Stimulated activated CD4-positive, alpha-beta T cell treated with anti-CD3 and anti-CD28 coated beads, Interleukin-12 subunit alpha, Interleukin-12 subunit beta, amount 100 ng/mL, for 24 hours (primary cell): ENCODE results near the gene CAMTA1.
A peak's percentile ranks its signal among the peaks of the same experiment; 100 is the strongest.

Experiments used
- DNase-seq, 2 experiments: peaks; one replicate each; pipeline ENCODE4 v3.0.0-alpha.2; 2020; ENCODE audit warnings: low read depth in 2 of 2

CAMTA1 gene

GRCh38 chr1:7721940-7722669 lies 936.9 kb downstream of the CAMTA1 start:
- no peak for DNase-seq

- no peak for DNase-seq
These were observed 937.4 kb downstream of the CAMTA1 start for GRCh38 chr1:7722670-7723012.

GRCh38 chr1:7726623-7727022 lies 941.4 kb downstream of the CAMTA1 start:
- DNase-seq: no peak

GRCh38 chr1:7727809-7728471 lies 942.7 kb downstream of the CAMTA1 start:
- DNase-seq: no peak

- no peak for DNase-seq
These were observed 944.5 kb downstream of the CAMTA1 start for GRCh38 chr1:7729761-7730160.

- DNase-seq: no peak
These were observed 947.1 kb downstream of the CAMTA1 start for GRCh38 chr1:7732331-7732730.

GRCh38 chr1:7733276-7733675 lies 948.0 kb downstream of the CAMTA1 start:
- no peak for DNase-seq

- DNase-seq: no peak
These were observed 952.8 kb downstream of the CAMTA1 start for GRCh38 chr1:7738044-7738443.

GRCh38 chr1:7743346-7743745 lies 958.1 kb downstream of the CAMTA1 start:
- DNase-seq: no peak

GRCh38 chr1:7744882-7745281 lies 959.6 kb downstream of the CAMTA1 start:
- DNase-seq: no peak

GRCh38 chr1:7745783-7746182 lies 960.5 kb downstream of the CAMTA1 start:
- no peak for DNase-seq

- DNase-seq: no peak
These were observed 962.4 kb downstream of the CAMTA1 start for GRCh38 chr1:7747605-7748004.

- DNase-seq: no peak
These were observed 963.9 kb downstream of the CAMTA1 start for GRCh38 chr1:7749126-7749525.

- no peak for DNase-seq
These were observed 965.9 kb downstream of the CAMTA1 start for GRCh38 chr1:7751174-7751573.

GRCh38 chr1:7752512-7753417 lies 967.5 kb downstream of the CAMTA1 start:
- DNase-seq: peak in 1 of 2 experiments; percentile 36

- no peak for DNase-seq
These were observed 968.4 kb downstream of the CAMTA1 start for GRCh38 chr1:7753641-7754040.

GRCh38 chr1:7754234-7754633 lies 969.0 kb downstream of the CAMTA1 start:
- no peak for DNase-seq

- DNase-seq: no peak
These were observed 970.2 kb downstream of the CAMTA1 start for GRCh38 chr1:7755448-7755847.

GRCh38 chr1:7760245-7760644 lies 975.0 kb downstream of the CAMTA1 start:
- no peak for DNase-seq

GRCh38 chr1:7761103-7761502 lies 975.8 kb downstream of the CAMTA1 start:
- no peak for DNase-seq

- no peak for DNase-seq
These were observed 981.9 kb downstream of the CAMTA1 start for GRCh38 chr1:7767176-7767575.

- no peak for DNase-seq
These were observed 983.3 kb downstream of the CAMTA1 start for GRCh38 chr1:7768583-7768982.
